Measurements from ENCODE around the gene CNOT3.

DNA sequence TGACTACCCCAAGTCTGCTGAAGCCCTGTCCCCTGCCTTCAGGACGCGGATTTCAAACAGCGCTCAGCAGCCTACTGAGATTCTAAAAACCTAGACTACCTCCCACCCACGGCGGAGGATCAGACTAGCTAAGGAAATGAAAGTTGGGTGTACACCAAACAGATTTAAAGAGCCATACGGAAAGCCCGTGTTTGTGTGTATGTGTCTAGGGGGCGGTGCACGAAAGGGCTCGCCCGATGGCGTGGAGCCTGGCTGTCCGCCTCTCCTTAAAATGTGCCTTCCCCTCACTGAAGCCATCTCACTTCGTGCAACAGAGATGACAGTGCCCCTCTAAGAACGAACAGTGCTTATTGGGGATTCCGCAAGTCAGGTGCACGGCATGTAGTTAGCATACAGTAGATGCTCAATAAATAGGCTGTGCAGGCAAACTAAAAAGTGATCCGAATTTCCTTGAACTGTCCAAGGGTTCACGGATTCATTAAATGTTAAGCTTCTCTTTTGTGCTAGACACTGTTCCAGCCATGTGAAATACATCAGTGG, 21.3 kb downstream of the CNOT3 start:
- TF ChIP-seq, protein P1, sequence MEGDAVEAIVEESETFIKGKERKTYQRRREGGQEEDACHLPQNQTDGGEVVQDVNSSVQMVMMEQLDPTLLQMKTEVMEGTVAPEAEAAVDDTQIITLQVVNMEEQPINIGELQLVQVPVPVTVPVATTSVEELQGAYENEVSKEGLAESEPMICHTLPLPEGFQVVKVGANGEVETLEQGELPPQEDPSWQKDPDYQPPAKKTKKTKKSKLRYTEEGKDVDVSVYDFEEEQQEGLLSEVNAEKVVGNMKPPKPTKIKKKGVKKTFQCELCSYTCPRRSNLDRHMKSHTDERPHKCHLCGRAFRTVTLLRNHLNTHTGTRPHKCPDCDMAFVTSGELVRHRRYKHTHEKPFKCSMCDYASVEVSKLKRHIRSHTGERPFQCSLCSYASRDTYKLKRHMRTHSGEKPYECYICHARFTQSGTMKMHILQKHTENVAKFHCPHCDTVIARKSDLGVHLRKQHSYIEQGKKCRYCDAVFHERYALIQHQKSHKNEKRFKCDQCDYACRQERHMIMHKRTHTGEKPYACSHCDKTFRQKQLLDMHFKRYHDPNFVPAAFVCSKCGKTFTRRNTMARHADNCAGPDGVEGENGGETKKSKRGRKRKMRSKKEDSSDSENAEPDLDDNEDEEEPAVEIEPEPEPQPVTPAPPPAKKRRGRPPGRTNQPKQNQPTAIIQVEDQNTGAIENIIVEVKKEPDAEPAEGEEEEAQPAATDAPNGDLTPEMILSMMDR (IDR thresholded peaks at IDR 0.05), result no peak
- no peak for TF ChIP-seq POLR2A (IDR thresholded peaks at IDR 0.05)
